ENCODE measurements around the gene PFDN5. TPM values are rescaled to one million over a fixed set of nuclear protein-coding genes. Genes with fewer than 3 reads are reported as not detected.

The PFDN5 gene
- total and polyA plus RNA-seq, 10 of the 15 experiments (the other 5 are each of a cell fraction or from before 2014, with no cell fraction given): 300 to 1,596 (median 495) TPM

DNA sequence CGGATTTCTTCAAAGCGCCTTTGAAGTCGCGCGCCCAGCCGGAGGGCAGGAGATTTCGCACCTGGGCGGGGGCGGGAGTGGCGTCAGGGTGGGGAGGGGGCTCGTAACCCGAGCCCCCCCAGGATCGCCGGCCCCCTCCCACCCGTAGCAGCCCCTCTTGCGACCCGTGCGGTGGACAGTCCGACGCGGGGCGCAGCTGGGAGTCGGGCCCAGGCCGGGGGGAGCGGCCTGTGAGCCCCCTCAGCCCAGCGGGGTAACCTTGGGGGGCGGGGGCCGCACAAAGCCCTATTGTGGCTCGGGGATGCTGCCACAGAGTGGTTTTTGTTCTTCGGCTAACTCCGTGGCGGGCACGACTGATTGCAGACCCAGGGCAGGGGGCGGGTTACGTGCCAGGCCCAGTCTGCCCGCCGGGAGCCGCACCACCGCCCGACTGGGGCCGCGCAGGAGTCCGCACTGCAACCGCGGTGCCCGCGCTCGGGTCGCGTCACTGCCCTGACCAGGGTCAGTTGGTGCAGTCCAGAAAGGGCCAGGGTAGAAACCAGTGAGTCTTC, 30.2 kb downstream of the PFDN5 start:
- peaks cover 0 to 1% of the 10 kb centered on the region in 2 experiments; a peak in 2 of 4 replicates for H3K27me3 ChIP-seq (replicated peaks in 1 of 2; ENCODE audit: control insufficient read depth in 2 of 2, insufficient read depth in 2 of 2, low read length in 1 of 2)
- TF ChIP-seq DPF2 (IDR thresholded peaks at IDR 0.05) (0 out of 2 replicates have a peak, but pooled peaks have one; percentile 27), CREB1 (IDR thresholded peaks at IDR 0.05; ENCODE audit: low read depth) (no peak), BRCA1 (IDR thresholded peaks at IDR 0.05; ENCODE audit: low read depth, low read length) (no peak), TCF3 (IDR thresholded peaks at IDR 0.05; ENCODE audit: borderline replicate concordance, insufficient read depth, low read depth, low read length) (no peak), GATAD2B (conservative IDR thresholded peaks at IDR 0.05; ENCODE audit: low read depth) (peak; percentile 72), RELB (IDR thresholded peaks at IDR 0.05; ENCODE audit: low read depth) (no peak), CHD4 (IDR thresholded peaks at IDR 0.05) (no peak), RBBP5 (conservative IDR thresholded peaks at IDR 0.05) (no peak), SMC3 (IDR thresholded peaks at IDR 0.05; ENCODE audit: borderline replicate concordance, low read length) (no peak), MEF2A (IDR thresholded peaks at IDR 0.05; ENCODE audit: insufficient read depth, low read depth, low read length) (no peak), MYB (IDR thresholded peaks at IDR 0.05; ENCODE audit: borderline replicate concordance, low read depth, low read length) (no peak), IKZF1 (conservative IDR thresholded peaks at IDR 0.05) (peak; percentile 19; the same call in 1 of the 2 replicates), NR2F1 (conservative IDR thresholded peaks at IDR 0.05) (peak; percentile 24; the same call in 1 of the 2 replicates), NR2C1 (IDR thresholded peaks at IDR 0.05) (no peak), LARP7 (IDR thresholded peaks at IDR 0.05) (peak; percentile 17; the same call in 1 of the 2 replicates), EGR1 (IDR thresholded peaks at IDR 0.05; ENCODE audit: borderline replicate concordance in 1 of 2, low read depth in 2 of 2, low read length in 2 of 2) (peak in 1 of 2 experiments; percentile 15; a peak in 1 of 3 replicates), JUNB (IDR thresholded peaks at IDR 0.05) (no peak), SIX5 (IDR thresholded peaks at IDR 0.05; ENCODE audit: low read depth, low read length, severe bottlenecking) (no peak)
- TF ChIP-seq, protein P1, sequence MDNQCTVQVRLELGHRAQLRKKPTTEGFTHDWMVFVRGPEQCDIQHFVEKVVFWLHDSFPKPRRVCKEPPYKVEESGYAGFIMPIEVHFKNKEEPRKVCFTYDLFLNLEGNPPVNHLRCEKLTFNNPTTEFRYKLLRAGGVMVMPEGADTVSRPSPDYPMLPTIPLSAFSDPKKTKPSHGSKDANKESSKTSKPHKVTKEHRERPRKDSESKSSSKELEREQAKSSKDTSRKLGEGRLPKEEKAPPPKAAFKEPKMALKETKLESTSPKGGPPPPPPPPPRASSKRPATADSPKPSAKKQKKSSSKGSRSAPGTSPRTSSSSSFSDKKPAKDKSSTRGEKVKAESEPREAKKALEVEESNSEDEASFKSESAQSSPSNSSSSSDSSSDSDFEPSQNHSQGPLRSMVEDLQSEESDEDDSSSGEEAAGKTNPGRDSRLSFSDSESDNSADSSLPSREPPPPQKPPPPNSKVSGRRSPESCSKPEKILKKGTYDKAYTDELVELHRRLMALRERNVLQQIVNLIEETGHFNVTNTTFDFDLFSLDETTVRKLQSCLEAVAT (IDR thresholded peaks at IDR 0.05): no peak
- TF ChIP-seq, protein P2, sequence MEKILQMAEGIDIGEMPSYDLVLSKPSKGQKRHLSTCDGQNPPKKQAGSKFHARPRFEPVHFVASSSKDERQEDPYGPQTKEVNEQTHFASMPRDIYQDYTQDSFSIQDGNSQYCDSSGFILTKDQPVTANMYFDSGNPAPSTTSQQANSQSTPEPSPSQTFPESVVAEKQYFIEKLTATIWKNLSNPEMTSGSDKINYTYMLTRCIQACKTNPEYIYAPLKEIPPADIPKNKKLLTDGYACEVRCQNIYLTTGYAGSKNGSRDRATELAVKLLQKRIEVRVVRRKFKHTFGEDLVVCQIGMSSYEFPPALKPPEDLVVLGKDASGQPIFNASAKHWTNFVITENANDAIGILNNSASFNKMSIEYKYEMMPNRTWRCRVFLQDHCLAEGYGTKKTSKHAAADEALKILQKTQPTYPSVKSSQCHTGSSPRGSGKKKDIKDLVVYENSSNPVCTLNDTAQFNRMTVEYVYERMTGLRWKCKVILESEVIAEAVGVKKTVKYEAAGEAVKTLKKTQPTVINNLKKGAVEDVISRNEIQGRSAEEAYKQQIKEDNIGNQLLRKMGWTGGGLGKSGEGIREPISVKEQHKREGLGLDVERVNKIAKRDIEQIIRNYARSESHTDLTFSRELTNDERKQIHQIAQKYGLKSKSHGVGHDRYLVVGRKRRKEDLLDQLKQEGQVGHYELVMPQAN (conservative IDR thresholded peaks at IDR 0.05): 0 out of 2 replicates have a peak, but pooled peaks have one; percentile 24
- SMC1A ChIA-PET (ENCODE audit: uncharacterized antibody, unreplicated experiment): interaction anchor here (0.5 to 9.8 kb wide), 12 partner anchors 15 to 183 kb away, joined by 3 to 123 read pairs (median 4); partner anchors contain the start of genes SP1 and TARBP2
- intact Hi-C loops (cut with micrococcal nuclease; ENCODE audit: unreplicated experiment) (loop anchor here (2.0 kb wide), 1 partner anchor 183 kb away; no protein-coding TSS in a partner anchor), in situ Hi-C loops (cut with MboI) (no loop called here)
- peak overlapping the region; percentile 31 for H2AFZ ChIP-seq (ENCODE audit: control insufficient read depth, low read depth, low read length)
- BruUV-seq (replicated peaks): no TSS peak
- peak overlapping the region; percentile 93 for H3K4me3 ChIP-seq
- POLR2A ChIA-PET: interaction anchor here (0.9 to 5.0 kb wide), 6 partner anchors 19 to 129 kb away, joined by 3 to 41 read pairs (median 6); partner anchors contain the start of gene PFDN5
- 5% methylated on average over 25 of the region's 50 CpGs for WGBS (ENCODE audit: insufficient coverage, insufficient replicate concordance, low lambda C conversion rate, missing lambda C conversion rate)
- no peaks in the 10 kb centered on the region for H3K36me3 ChIP-seq (ENCODE audit: control insufficient read depth in 2 of 2, insufficient read depth in 2 of 2, low read length in 1 of 2)
- ATAC-seq: peak; percentile 7
- RAD21 ChIA-PET (ENCODE audit: unreplicated experiment): interaction anchor here (0.7 to 6.3 kb wide), 12 partner anchors 10 to 259 kb away, joined by 3 to 118 read pairs (median 6); partner anchors contain the start of gene TARBP2
- H3K4me1 ChIP-seq (ENCODE audit: control insufficient read depth, insufficient read depth, low read length): peaks cover 18% of the 10 kb centered on the region; the same call in 1 of the 2 replicates
- peak overlapping the region; percentile 87 for H3K27ac ChIP-seq (ENCODE audit: control insufficient read depth, insufficient read depth)
- CTCF ChIA-PET: interaction anchor here (0.6 to 15.1 kb wide), 17 partner anchors 8 to 184 kb away, joined by 3 to 240 read pairs (median 5); partner anchors contain the start of genes AMHR2, ESPL1, MYG1 and PFDN5
- FAIRE-seq: no peak
- H3K9me3 ChIP-seq (replicated peaks; ENCODE audit: control insufficient read depth, insufficient read depth, low read length): no peaks in the 10 kb centered on the region
- H3K9ac ChIP-seq (ENCODE audit: control insufficient read depth, insufficient read depth, low read length): peak overlapping the region; percentile 80
- H3K79me2 ChIP-seq (ENCODE audit: control insufficient read depth, insufficient read depth, low read length): peaks cover 4% of the 10 kb centered on the region
- DNase-seq (ENCODE audit: low read depth, low spot score): no peak
- no peaks in the 10 kb centered on the region for H4K20me1 ChIP-seq (ENCODE audit: control insufficient read depth, insufficient read depth)
- peak overlapping the region; percentile 94 for H3K4me2 ChIP-seq (ENCODE audit: control insufficient read depth, insufficient read depth)

Data from GM12878 (cell line).